A204.1 (cell line): ENCODE measurements around the gene ITPR1.

ENCODE experiments used
- FAIRE-seq: peaks from 2 replicates; lab custom pipeline; 2012; peaks lifted over from hg19 to GRCh38; lab: Jason Lieb, UNC

Gene ITPR1

GRCh38 chr3:4745235-4745610, 252.1 kb downstream of the ITPR1 start:
- FAIRE-seq = no peak

GRCh38 chr3:4746241-4746958, 253.3 kb downstream of the ITPR1 start:
- FAIRE-seq = no peak

GRCh38 chr3:4748127-4748526, 255.0 kb downstream of the ITPR1 start:
- no peak for FAIRE-seq

- no peak for FAIRE-seq
These were observed 255.7 kb downstream of the ITPR1 start for GRCh38 chr3:4748701-4749378.

- FAIRE-seq = no peak
These were observed 256.4 kb downstream of the ITPR1 start for GRCh38 chr3:4749567-4750002.

GRCh38 chr3:4750306-4750968, 257.3 kb downstream of the ITPR1 start:
- no peak for FAIRE-seq

GRCh38 chr3:4751029-4751501, 257.9 kb downstream of the ITPR1 start:
- no peak for FAIRE-seq

GRCh38 chr3:4751502-4752101, 258.5 kb downstream of the ITPR1 start:
- FAIRE-seq = no peak

GRCh38 chr3:4752201-4753072, 259.3 kb downstream of the ITPR1 start:
- no peak for FAIRE-seq

GRCh38 chr3:4753073-4753691, 260.0 kb downstream of the ITPR1 start:
- FAIRE-seq = no peak

- FAIRE-seq = no peak
These were observed 261.3 kb downstream of the ITPR1 start for GRCh38 chr3:4754180-4755086.

- no peak for FAIRE-seq
These were observed 262.4 kb downstream of the ITPR1 start for GRCh38 chr3:4755566-4755965.

- no peak for FAIRE-seq
These were observed 263.1 kb downstream of the ITPR1 start for GRCh38 chr3:4756057-4756775.

- no peak for FAIRE-seq
These were observed 263.9 kb downstream of the ITPR1 start for GRCh38 chr3:4756855-4757574.

- no peak for FAIRE-seq
These were observed 264.6 kb downstream of the ITPR1 start for GRCh38 chr3:4757575-4758248.

GRCh38 chr3:4758249-4758860, 265.2 kb downstream of the ITPR1 start:
- no peak for FAIRE-seq

- FAIRE-seq = no peak
These were observed 266.0 kb downstream of the ITPR1 start for GRCh38 chr3:4758957-4759656.
